Endothelial cell of umbilical vein (primary cell): ENCODE data around the gene CCL4.

Source experiments
- EZH2 ChIP-seq: IDR thresholded peaks from 2 replicates; pipeline ENCODE4 v1.6.1; 2012; ENCODE audit warnings: borderline replicate concordance, low read depth, mild to moderate bottlenecking, moderate library complexity, low read length, inconsistent platforms; ENCODE audit not compliant: severe bottlenecking
- MYC ChIP-seq: IDR thresholded peaks from one replicate; pipeline ENCODE4 v1.6.1; 2011; ENCODE audit warnings: mild to moderate bottlenecking, low read depth, low read length
- POLR2A ChIP-seq: IDR thresholded peaks from 2 replicates; pipeline ENCODE4 v1.6.1; 2012; ENCODE audit warnings: low read depth, mild to moderate bottlenecking, control low read depth, low read length
- POLR2AphosphoS5 ChIP-seq: IDR thresholded peaks from 2 replicates; pipeline ENCODE4 v1.6.1; 2012; ENCODE audit warnings: low read depth, mild to moderate bottlenecking, control low read depth, low read length, moderate library complexity; ENCODE audit not compliant: insufficient read depth
- TF ChIP-seq, protein P1 (sequence below), 2 donors: IDR thresholded peaks; 1 replicate in 1 of 2; 2 replicates in 1 of 2; pipeline ENCODE4 v1.5.1; 2011; ENCODE audit warnings: low read length in 2 of 2, mild to moderate bottlenecking in 2 of 2, moderate library complexity in 2 of 2, control low read depth in 1 of 2, inconsistent platforms in 1 of 2, low read depth in 1 of 2; ENCODE audit not compliant: insufficient read depth in 1 of 2; ENCODE audit errors: extremely low read depth in 1 of 2

DNA sequence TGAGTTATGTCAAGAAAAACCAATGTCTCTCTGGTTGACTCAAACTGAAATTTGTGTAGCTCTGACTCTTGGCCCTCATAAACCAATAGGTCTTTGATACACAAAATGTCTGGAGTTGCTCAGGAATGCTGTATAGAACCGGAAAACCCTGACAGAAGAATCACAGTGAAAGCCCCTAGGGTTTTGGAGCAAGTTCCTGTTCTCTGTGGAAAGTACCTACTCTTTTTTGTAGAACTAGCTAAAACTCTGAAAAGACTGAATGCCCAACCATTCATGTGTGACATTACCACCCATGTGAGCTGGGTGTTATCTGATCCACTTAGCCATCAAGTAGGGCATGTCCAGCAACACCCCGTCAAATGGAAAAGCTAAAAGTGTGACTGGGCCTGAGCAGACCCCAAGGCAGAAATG is 28.8 kb downstream of the CCL4 start:
- TF ChIP-seq POLR2A: no peak
- TF ChIP-seq, protein P1, sequence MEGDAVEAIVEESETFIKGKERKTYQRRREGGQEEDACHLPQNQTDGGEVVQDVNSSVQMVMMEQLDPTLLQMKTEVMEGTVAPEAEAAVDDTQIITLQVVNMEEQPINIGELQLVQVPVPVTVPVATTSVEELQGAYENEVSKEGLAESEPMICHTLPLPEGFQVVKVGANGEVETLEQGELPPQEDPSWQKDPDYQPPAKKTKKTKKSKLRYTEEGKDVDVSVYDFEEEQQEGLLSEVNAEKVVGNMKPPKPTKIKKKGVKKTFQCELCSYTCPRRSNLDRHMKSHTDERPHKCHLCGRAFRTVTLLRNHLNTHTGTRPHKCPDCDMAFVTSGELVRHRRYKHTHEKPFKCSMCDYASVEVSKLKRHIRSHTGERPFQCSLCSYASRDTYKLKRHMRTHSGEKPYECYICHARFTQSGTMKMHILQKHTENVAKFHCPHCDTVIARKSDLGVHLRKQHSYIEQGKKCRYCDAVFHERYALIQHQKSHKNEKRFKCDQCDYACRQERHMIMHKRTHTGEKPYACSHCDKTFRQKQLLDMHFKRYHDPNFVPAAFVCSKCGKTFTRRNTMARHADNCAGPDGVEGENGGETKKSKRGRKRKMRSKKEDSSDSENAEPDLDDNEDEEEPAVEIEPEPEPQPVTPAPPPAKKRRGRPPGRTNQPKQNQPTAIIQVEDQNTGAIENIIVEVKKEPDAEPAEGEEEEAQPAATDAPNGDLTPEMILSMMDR (IDR thresholded peaks at IDR 0.05; ENCODE audit: extremely low read depth in 1 of 2, insufficient read depth in 1 of 2, low read depth in 1 of 2, low read length in 2 of 2): no peak
- TF ChIP-seq EZH2: no peak
- no peak for TF ChIP-seq POLR2AphosphoS5
- TF ChIP-seq MYC: no peak
